ENCODE measurements around the gene ECE2. TPM values are rescaled to one million over a fixed set of nuclear protein-coding genes. Genes with fewer than 3 reads are reported as not detected.

Gene ECE2
- total and polyA plus RNA-seq, 10 of the 15 experiments (the other 5 are each of a cell fraction or from before 2014, with no cell fraction given): not detected

- no peak for TF ChIP-seq BACH1 (IDR thresholded peaks at IDR 0.05; ENCODE audit: borderline replicate concordance)
- TF ChIP-seq MTA2 (IDR thresholded peaks at IDR 0.05; ENCODE audit: low read depth): no peak
- no peak for TF ChIP-seq PAX5 (IDR thresholded peaks at IDR 0.05; ENCODE audit: borderline replicate concordance, low read depth, low read length)
Observed at GRCh38 chr3:184239221-184239620, 36.6 kb upstream of the ECE2 start (continued).

- H3K4me3 ChIP-seq: no peak overlapping the region
- no peaks in the 10 kb centered on the region for H3K27me3 ChIP-seq (replicated peaks in 1 of 2; ENCODE audit: control insufficient read depth in 2 of 2, insufficient read depth in 2 of 2, low read length in 1 of 2)
- H3K4me1 ChIP-seq (ENCODE audit: control insufficient read depth, insufficient read depth, low read length): no peaks in the 10 kb centered on the region
- no peaks in the 10 kb centered on the region for H3K79me2 ChIP-seq (ENCODE audit: control insufficient read depth, insufficient read depth, low read length)
- H3K9me3 ChIP-seq (replicated peaks; ENCODE audit: control insufficient read depth, insufficient read depth, low read length): no peaks in the 10 kb centered on the region
- H3K4me2 ChIP-seq (ENCODE audit: control insufficient read depth, insufficient read depth): no peak overlapping the region
- CTCF ChIA-PET: interaction anchor here (0.6 to 1.3 kb wide), 2 partner anchors 10 to 764 kb away, joined by 3 to 5 read pairs; partner anchors contain the start of gene EEF1AKMT4
- in situ Hi-C loops (cut with MboI) (no loop called here), intact Hi-C loops (cut with micrococcal nuclease; ENCODE audit: unreplicated experiment) (no loop called here)
- no peak overlapping the region for H2AFZ ChIP-seq (ENCODE audit: control insufficient read depth, low read depth, low read length)
- SMC1A ChIA-PET (ENCODE audit: uncharacterized antibody, unreplicated experiment): no interaction called here
- POLR2A ChIA-PET: no interaction called here
- ATAC-seq (no peak), FAIRE-seq (no peak), DNase-seq (ENCODE audit: low read depth, low spot score) (no peak)
- no peaks in the 10 kb centered on the region for H4K20me1 ChIP-seq (ENCODE audit: control insufficient read depth, insufficient read depth)
- RAD21 ChIA-PET (ENCODE audit: unreplicated experiment): no interaction called here
- no peak overlapping the region for H3K9ac ChIP-seq (ENCODE audit: control insufficient read depth, insufficient read depth, low read length)
- no peak overlapping the region for H3K27ac ChIP-seq (ENCODE audit: control insufficient read depth, insufficient read depth)
- H3K36me3 ChIP-seq (ENCODE audit: control insufficient read depth in 2 of 2, insufficient read depth in 2 of 2, low read length in 1 of 2): peaks cover 15 to 17% of the 10 kb centered on the region in 2 experiments; a peak in 3 of 4 replicates
- no peak for TF ChIP-seq ZSCAN29 (IDR thresholded peaks at IDR 0.05)
- no peak for TF ChIP-seq RUNX3 (IDR thresholded peaks at IDR 0.05; ENCODE audit: low read length)
- no TSS peak for BruUV-seq (replicated peaks)
- whole genome bisulfite sequencing (ENCODE audit: insufficient coverage, insufficient replicate concordance, low lambda C conversion rate, missing lambda C conversion rate): 41% methylated on average over 7 of the region's 7 CpGs
Observed at GRCh38 chr3:184239708-184240107, 36.1 kb upstream of the ECE2 start.

GRCh38 chr3:184240384-184241140 is 35.3 kb upstream of the ECE2 start:
- FAIRE-seq (no peak), DNase-seq (ENCODE audit: low read depth, low spot score) (no peak)
- in situ Hi-C loops (cut with MboI): no loop called here

More at GRCh38 chr3:184240384-184241140, 35.3 kb upstream of the ECE2 start:
- TF ChIP-seq REST (IDR thresholded peaks at IDR 0.05; ENCODE audit: low read depth, low read length) (peak; percentile 93), RELA (IDR thresholded peaks at IDR 0.05; ENCODE audit: borderline replicate concordance, partially characterized antibody) (no peak)
- Histone ChIP-seq H3K27me3 (replicated peaks in 1 of 2; ENCODE audit: control insufficient read depth in 2 of 2, insufficient read depth in 2 of 2, low read length in 1 of 2) (no peaks in the 10 kb centered on the region), H3K9me3 (replicated peaks; ENCODE audit: control insufficient read depth, insufficient read depth, low read length) (no peaks in the 10 kb centered on the region), H3K4me2 (ENCODE audit: control insufficient read depth, insufficient read depth) (no peak overlapping the region), H4K20me1 (ENCODE audit: control insufficient read depth, insufficient read depth) (no peaks in the 10 kb centered on the region), H3K4me3 (no peak overlapping the region), H3K4me1 (ENCODE audit: control insufficient read depth, insufficient read depth, low read length) (no peaks in the 10 kb centered on the region), H3K36me3 (ENCODE audit: control insufficient read depth in 2 of 2, insufficient read depth in 2 of 2, low read length in 1 of 2) (peaks cover 17 to 20% of the 10 kb centered on the region in 2 experiments), H2AFZ (ENCODE audit: control insufficient read depth, low read depth, low read length) (no peak overlapping the region), H3K27ac (ENCODE audit: control insufficient read depth, insufficient read depth) (no peak overlapping the region), H3K9ac (ENCODE audit: control insufficient read depth, insufficient read depth, low read length) (no peak overlapping the region), H3K79me2 (ENCODE audit: control insufficient read depth, insufficient read depth, low read length) (no peaks in the 10 kb centered on the region)
- ChIA-PET CTCF (interaction anchor here (0.6 to 1.3 kb wide), 3 partner anchors 9 to 765 kb away, joined by 3 to 5 read pairs (median 4); partner anchors contain the start of gene EEF1AKMT4), POLR2A (no interaction called here), SMC1A (ENCODE audit: uncharacterized antibody, unreplicated experiment) (no interaction called here), RAD21 (ENCODE audit: unreplicated experiment) (interaction anchor here (1.1 kb wide), 1 partner anchor 11 kb away, joined by 4 read pairs; no protein-coding TSS in a partner anchor)
- ATAC-seq: peak; percentile 57
- BruUV-seq (replicated peaks): no TSS peak
- 74% methylated on average over 4 of the region's 4 CpGs for WGBS (ENCODE audit: insufficient coverage, insufficient replicate concordance, low lambda C conversion rate, missing lambda C conversion rate)
- intact Hi-C loops (cut with micrococcal nuclease; ENCODE audit: unreplicated experiment): no loop called here
